GM12872 (cell line): ENCODE data around the gene VAV2.

Experiments used
- TF ChIP-seq, protein P1 (sequence below): IDR thresholded peaks from 3 replicates; pipeline ENCODE4 v1.5.1; 2011; ENCODE audit warnings: low read depth, mild to moderate bottlenecking, low read length, moderate library complexity; ENCODE audit not compliant: insufficient read depth

The VAV2 gene

GRCh38 chr9:133888048-133888808 is 103.9 kb downstream of the VAV2 start:
- TF ChIP-seq, protein P1, sequence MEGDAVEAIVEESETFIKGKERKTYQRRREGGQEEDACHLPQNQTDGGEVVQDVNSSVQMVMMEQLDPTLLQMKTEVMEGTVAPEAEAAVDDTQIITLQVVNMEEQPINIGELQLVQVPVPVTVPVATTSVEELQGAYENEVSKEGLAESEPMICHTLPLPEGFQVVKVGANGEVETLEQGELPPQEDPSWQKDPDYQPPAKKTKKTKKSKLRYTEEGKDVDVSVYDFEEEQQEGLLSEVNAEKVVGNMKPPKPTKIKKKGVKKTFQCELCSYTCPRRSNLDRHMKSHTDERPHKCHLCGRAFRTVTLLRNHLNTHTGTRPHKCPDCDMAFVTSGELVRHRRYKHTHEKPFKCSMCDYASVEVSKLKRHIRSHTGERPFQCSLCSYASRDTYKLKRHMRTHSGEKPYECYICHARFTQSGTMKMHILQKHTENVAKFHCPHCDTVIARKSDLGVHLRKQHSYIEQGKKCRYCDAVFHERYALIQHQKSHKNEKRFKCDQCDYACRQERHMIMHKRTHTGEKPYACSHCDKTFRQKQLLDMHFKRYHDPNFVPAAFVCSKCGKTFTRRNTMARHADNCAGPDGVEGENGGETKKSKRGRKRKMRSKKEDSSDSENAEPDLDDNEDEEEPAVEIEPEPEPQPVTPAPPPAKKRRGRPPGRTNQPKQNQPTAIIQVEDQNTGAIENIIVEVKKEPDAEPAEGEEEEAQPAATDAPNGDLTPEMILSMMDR: no peak

- TF ChIP-seq, protein P1: no peak
These were observed 104.5 kb downstream of the VAV2 start for GRCh38 chr9:133887540-133888047.

DNA sequence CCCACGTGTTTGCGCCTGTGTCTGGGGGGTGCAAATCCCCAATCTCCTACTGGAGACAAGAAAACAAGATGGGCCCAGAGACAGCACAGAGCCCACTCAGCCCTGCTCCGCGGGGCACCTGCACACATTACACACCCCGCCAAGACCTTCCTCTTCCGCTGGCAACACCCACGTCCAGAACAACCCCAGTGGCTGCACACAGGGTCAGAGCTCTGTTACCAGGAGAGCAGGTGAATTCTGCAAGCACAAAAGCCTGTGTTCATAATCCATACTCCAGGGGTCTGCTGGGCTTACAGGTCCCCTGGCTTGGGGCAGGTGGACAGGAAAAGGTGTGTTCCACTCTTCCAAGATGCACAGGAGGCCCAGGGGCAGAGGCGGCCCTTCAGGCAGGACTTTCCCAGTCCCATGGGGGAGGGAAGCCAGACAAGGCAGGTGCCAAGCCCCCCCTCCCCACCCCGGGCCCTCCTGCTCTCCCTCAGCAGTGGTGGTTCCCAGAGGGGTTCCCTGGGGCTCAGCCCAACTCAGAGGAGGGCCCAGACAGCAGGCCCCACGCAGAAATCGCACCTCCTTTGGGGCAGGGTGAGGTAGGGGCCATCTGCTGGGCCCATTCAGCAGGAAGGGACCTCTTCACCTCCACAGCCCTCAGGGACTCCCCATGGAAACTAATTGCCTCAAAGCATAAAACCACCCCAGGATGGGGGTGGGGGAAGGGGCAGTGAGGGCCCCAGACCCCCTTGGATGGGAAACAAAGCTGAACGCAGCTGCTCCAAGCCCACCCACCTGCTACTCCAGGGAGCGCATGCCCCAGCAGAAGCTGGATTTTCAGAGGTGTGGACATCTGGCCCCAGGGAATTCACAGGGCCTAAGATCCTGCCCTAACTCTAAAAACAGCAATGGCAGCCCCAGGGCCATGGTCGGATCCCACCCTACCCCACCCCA is 105.3 kb downstream of the VAV2 start:
- TF ChIP-seq, protein P1: no peak

- TF ChIP-seq, protein P1: no peak
These were observed 107.0 kb downstream of the VAV2 start for GRCh38 chr9:133884907-133885744.

DNA sequence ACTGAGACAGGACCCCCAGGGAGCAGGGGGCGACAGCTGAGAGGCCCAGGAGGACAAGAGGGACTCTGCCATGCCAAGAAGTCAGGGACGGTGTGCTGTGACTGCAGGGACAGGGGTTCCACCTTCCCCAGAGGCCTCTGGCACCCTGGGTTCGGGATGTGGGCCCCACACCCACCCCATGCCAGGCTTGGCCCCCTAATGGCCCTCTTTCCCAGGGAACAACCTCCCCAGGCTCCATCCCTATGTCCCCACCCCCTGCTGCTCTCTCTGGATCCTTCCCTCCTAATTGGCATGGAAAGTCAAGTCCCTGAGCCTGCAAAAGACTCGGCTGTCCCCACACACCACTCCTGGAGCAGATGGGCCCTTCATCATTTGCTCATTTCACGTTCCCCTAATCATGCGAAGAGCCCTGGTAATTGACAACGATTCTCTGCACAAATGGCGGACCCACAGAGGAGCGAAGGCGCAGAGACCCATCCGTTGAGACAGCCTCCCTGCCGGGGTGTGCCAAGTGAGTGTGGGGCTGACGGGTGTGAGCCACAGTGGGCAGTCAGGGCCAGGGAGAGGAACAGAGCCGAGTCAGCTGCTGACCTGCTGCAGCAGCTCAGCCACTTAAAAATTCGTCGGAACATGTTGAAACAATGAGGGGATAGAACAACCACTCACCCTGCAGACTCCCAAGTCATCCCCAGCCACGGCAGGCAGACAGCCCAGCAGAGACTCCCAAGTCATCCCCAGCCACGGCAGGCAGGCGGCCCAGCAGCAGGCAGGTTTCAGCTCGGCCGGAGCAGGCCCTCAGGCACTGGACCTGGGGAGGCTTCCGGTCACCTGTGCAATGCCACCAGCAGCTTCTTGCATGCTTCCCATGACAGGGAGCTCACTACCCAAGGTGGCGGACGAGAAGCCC is 109.0 kb downstream of the VAV2 start:
- TF ChIP-seq, protein P1: no peak

DNA sequence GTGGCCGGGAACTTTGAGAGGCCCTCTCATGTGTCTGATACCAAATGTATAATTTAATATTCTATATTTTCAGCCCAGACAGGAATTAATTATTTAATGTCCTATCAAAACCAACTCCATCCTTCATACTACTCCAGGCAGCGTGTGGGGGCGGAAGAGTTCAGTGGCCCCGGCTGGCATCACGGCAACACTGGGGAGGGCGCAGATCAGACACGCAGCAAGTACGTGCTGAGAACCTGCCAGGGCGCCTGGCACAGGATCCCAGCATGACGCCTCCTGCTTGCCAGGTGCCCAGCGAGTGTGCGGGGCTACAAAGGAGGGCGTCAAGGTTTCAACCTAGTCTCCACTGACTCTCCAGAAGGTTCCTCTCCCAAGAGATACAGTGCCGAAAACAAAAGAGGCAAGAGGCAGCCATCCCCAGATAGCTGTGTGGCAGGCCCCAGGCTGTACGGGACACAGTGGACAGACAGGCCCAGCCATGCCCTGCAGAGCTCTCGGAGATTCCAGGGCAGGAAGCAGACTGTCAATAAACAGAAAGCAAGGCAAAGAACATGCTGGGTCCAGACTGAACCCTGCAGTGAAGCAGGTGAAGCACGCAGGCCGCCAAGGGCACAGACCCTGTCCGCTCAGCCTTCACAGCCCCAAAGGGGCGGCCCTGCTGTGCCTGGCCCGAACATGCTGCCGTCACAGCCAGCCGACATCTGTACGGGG is 110.3 kb downstream of the VAV2 start:
- TF ChIP-seq, protein P1: no peak
